ENCODE measurements around the gene EHD4.

DNA sequence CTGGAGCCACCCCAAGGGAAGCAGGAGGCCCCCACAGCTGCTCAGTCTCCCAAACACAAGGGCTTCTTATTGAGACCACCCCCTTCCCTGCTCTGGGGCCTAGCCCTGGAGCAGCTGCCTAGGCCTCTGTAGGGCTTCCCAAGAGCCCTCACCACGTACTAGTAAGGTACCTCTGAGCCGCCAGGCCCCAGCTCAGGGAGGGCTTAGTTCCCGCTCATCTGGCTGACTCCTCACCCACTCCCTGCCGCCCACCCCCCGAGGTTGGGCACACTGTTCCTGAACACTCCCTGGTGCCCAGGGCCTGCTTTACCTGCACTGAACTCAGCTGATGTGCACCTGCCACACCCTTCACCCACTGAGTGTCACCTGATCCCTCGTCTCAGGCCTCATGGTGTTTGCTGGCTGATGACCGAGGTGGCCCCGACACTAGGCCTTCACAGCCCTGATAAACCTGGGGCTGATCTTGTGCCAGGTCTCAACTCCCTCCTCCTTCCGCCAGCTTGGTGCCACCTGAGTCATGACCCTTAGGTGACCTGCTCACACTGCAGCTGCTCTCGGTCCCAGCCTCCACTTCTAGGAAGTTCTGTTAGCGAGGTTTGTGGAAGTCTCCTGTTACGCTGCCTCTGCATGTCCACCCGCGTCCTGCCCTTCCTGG, 60.5 kb downstream of the EHD4 start:
- TF ChIP-seq, protein P1, sequence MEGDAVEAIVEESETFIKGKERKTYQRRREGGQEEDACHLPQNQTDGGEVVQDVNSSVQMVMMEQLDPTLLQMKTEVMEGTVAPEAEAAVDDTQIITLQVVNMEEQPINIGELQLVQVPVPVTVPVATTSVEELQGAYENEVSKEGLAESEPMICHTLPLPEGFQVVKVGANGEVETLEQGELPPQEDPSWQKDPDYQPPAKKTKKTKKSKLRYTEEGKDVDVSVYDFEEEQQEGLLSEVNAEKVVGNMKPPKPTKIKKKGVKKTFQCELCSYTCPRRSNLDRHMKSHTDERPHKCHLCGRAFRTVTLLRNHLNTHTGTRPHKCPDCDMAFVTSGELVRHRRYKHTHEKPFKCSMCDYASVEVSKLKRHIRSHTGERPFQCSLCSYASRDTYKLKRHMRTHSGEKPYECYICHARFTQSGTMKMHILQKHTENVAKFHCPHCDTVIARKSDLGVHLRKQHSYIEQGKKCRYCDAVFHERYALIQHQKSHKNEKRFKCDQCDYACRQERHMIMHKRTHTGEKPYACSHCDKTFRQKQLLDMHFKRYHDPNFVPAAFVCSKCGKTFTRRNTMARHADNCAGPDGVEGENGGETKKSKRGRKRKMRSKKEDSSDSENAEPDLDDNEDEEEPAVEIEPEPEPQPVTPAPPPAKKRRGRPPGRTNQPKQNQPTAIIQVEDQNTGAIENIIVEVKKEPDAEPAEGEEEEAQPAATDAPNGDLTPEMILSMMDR (IDR thresholded peaks at IDR 0.05) = no peak
- TF ChIP-seq RAD21 (conservative IDR thresholded peaks at IDR 0.05 in 1 of 2, IDR thresholded peaks at IDR 0.05 in 1 of 2) = no peak

Data from A549 (cell line).